Spleen (tissue), 11 donors: ENCODE measurements around the gene RPL21. TPM values are rescaled to one million over a fixed set of nuclear protein-coding genes. Genes with fewer than 3 reads are reported as not detected.

Experiments used
- DNase-seq: peaks from one replicate; pipeline ENCODE4 v3.0.0-alpha.2; 2020
- H3K27ac ChIP-seq, 8 donors: fragments of 200-600 bp; sonication (generic) in 7 of 8; 1 replicate in 4 of 8; 2 replicates in 4 of 8; pipeline versions ENCODE4 v1.5.0 to v1.8.0; 2016 to 2021; ENCODE audit warnings: inconsistent platforms in 4 of 8, mild to moderate bottlenecking in 4 of 8, moderate library complexity in 1 of 8
- H3K27me3 ChIP-seq, 7 donors: fragments of 200-600 bp; sonication (generic) in 6 of 7; replicated peaks in 1 of 7; 1 replicate in 4 of 7; 2 replicates in 3 of 7; pipeline versions ENCODE4 v1.5.0 to v1.8.0; 2016 to 2021; ENCODE audit warnings: inconsistent platforms in 3 of 7, mild to moderate bottlenecking in 1 of 7
- H3K36me3 ChIP-seq, 6 donors: fragments of 200-600 bp; sonication (generic) in 5 of 6; 1 replicate in 4 of 6; 2 replicates in 2 of 6; pipeline versions ENCODE4 v1.5.0 to v1.8.0; 2016 to 2021; ENCODE audit warnings: inconsistent platforms in 2 of 6
- H3K4me1 ChIP-seq, 6 donors: fragments of 200-600 bp; sonication (generic) in 5 of 6; 1 replicate in 3 of 6; 2 replicates in 3 of 6; pipeline versions ENCODE4 v1.5.0 to v1.8.0; 2016 to 2021; ENCODE audit warnings: inconsistent platforms in 3 of 6
- H3K4me3 ChIP-seq, 8 donors: fragments of 200-600 bp; sonication (generic) in 7 of 8; 1 replicate in 4 of 8; 2 replicates in 4 of 8; pipeline versions ENCODE4 v1.5.0 to v1.8.0; 2016 to 2021; ENCODE audit warnings: inconsistent platforms in 4 of 8, mild to moderate bottlenecking in 4 of 8, moderate library complexity in 2 of 8
- H3K9me3 ChIP-seq, 8 donors: fragments of 200-600 bp; sonication (generic) in 7 of 8; 1 replicate in 4 of 8; 2 replicates in 4 of 8; pipeline versions ENCODE4 v1.5.0 to v1.8.0; 2016 to 2021; ENCODE audit warnings: inconsistent platforms in 4 of 8
- POLR2A ChIP-seq, 3 donors: fragments of 450-650 bp; IDR thresholded peaks; one replicate each; pipeline ENCODE4 v1.5.1; 2017; ENCODE audit warnings: antibody characterized with exemption in 3 of 3, mild to moderate bottlenecking in 1 of 3
- POLR2AphosphoS5 ChIP-seq, 3 donors: sonication (generic); formaldehyde crosslinking; IDR thresholded peaks; one replicate each; pipeline ENCODE4 v1.5.1; 2017; ENCODE audit warnings: antibody characterized with exemption in 3 of 3
- WGBS, 5 donors: extraction: QIAGEN DNeasy Blood & Tissue Kit in 3 of 5; methylation state at CpG; one replicate each; pipeline versions ENCODE4 v1.1.5 to v1.1.7; 2013 to 2018; 5-methylcytosine and 5-hydroxymethylcytosine counted together
- intact Hi-C: fragments of 100-400 bp; cut with DNase I; formaldehyde crosslinking; loops from one replicate; pipeline ENCODE4 v1.15.0; 2023; ENCODE audit warnings: low total_unique reads
- polyA plus RNA-seq, 3 donors: library from polyadenylated mRNA; stranded (reverse); fragments of 200-250 nt; gene quantifications; one replicate each; pipeline ENCODE4 v1.2.1, GENCODE V29; 2013
- total RNA-seq, 7 donors: library from RNA; depleted of rRNA in 3 of 7; stranded (reverse); fragments of >200 nt in 3 of 7; fragmentation: NEBNext Ultra II Directional in 4 of 7; extraction: Animal tissue kit (Norgen Biotek cat#: 25700) in 4 of 7; gene quantifications; one replicate each; pipeline versions ENCODE4 v1.1.0 to v1.2.1, GENCODE V29; 2016 to 2021
- TF ChIP-seq, protein P1 (sequence below), 11 experiments: fragments of 200-600 bp in 7 of 11; fragments of 450-650 bp in 4 of 11; sonication (generic) in 4 of 11; IDR thresholded peaks in 8 of 11; conservative IDR thresholded peaks in 3 of 11; 1 replicate in 7 of 11; 2 replicates in 4 of 11; pipeline versions ENCODE4 v1.4.0 to v1.8.0; 2016 to 2021; ENCODE audit warnings: antibody characterized with exemption in 11 of 11, inconsistent platforms in 4 of 11, mild to moderate bottlenecking in 1 of 11
- donor health status: healthy with polysubstance abuse.
- donor health status: DM: no; HTN: no; CAD: no; lungs with moderate emphysema.
- donor health status: DM: no; HTN: no; CAD: no.
- donor health status: Bipolar disorder and iron deficiency.
- donor health status: healthy.
- donor health status: DM: no; HTN: no; CAD: no.
- donor health status: DM: yes; HTN: yes; CAD: no.

The RPL21 gene
- total and polyA plus RNA-seq, 10 donors, result 876 to 2,187 (median 1,134) TPM

DNA sequence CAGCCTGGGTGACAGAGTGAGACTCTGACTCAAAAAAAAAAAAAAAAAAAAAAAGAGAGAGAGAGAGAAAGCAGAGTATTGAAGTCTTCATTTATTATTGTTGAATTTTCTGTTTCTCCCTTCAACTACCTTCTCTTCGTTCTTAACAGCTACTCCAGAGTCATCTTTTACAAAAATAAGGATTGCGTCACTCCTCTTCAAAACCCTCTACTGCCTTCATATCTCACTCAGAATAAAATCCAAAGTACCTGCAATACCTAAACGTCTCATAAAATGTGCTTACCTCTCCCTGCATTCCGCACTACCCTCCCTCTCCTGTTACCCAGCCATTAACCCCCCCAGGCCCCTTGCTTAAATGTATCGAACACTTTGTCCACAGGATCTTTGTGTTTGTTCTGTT lies 17.4 kb upstream of the RPL21 start:
- no peak for DNase-seq
- peaks cover 0 to 5% (median 0%) of the 10 kb centered on the region in 7 donors for H3K27me3 ChIP-seq
- no peaks in the 10 kb centered on the region for H3K36me3 ChIP-seq
- no peaks in the 10 kb centered on the region for H3K4me1 ChIP-seq
- no peak for TF ChIP-seq POLR2AphosphoS5 (IDR thresholded peaks at IDR 0.05)
- TF ChIP-seq, protein P1, sequence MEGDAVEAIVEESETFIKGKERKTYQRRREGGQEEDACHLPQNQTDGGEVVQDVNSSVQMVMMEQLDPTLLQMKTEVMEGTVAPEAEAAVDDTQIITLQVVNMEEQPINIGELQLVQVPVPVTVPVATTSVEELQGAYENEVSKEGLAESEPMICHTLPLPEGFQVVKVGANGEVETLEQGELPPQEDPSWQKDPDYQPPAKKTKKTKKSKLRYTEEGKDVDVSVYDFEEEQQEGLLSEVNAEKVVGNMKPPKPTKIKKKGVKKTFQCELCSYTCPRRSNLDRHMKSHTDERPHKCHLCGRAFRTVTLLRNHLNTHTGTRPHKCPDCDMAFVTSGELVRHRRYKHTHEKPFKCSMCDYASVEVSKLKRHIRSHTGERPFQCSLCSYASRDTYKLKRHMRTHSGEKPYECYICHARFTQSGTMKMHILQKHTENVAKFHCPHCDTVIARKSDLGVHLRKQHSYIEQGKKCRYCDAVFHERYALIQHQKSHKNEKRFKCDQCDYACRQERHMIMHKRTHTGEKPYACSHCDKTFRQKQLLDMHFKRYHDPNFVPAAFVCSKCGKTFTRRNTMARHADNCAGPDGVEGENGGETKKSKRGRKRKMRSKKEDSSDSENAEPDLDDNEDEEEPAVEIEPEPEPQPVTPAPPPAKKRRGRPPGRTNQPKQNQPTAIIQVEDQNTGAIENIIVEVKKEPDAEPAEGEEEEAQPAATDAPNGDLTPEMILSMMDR (IDR thresholded peaks at IDR 0.05 in 8 of 11, conservative IDR thresholded peaks at IDR 0.05 in 3 of 11), result no peak
- TF ChIP-seq POLR2A (IDR thresholded peaks at IDR 0.05), result no peak
- no peak overlapping the region for H3K27ac ChIP-seq
- intact Hi-C loops, result no loop called here
- no peak overlapping the region for H3K4me3 ChIP-seq
- 86 to 95% (median 92%) methylated on average over 5 of the region's 5 CpGs for WGBS, 5 donors
- peaks cover 0 to 20% (median 13%) of the 10 kb centered on the region in 8 donors for H3K9me3 ChIP-seq

DNA sequence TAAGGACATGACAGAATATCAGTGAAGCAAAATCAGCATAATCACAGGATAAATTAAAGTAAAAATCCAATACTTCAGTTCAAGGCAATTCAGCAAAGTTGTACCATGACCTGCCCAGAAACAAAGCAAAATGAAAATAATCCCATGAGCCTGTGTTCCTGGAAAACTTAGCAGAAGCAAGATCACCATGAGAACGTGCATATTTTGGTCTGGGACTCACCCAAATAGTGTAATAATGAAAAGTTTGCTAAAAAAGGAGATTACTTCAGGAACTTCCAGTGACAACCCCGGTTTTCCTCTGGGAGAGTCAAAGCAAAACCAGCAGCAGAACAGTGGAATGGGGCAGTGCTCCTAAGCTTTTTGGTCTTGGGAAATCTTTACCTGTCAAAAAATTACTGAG lies 14.9 kb upstream of the RPL21 start:
- WGBS, 5 donors, result 67 to 77% (median 71%) methylated on average over 2 of the region's 2 CpGs
- H3K4me1 ChIP-seq, result no peaks in the 10 kb centered on the region
- TF ChIP-seq POLR2AphosphoS5 (IDR thresholded peaks at IDR 0.05) (no peak), POLR2A (IDR thresholded peaks at IDR 0.05) (no peak)
- TF ChIP-seq, protein P1 (IDR thresholded peaks at IDR 0.05 in 8 of 11, conservative IDR thresholded peaks at IDR 0.05 in 3 of 11), result no peak
- H3K4me3 ChIP-seq, result no peak overlapping the region
- no peaks in the 10 kb centered on the region for H3K27me3 ChIP-seq
- no peak overlapping the region for H3K27ac ChIP-seq
- intact Hi-C loops, result no loop called here
- H3K36me3 ChIP-seq, result no peaks in the 10 kb centered on the region
- peaks cover 0 to 12% (median 10%) of the 10 kb centered on the region in 8 donors for H3K9me3 ChIP-seq
- DNase-seq, result no peak

DNA sequence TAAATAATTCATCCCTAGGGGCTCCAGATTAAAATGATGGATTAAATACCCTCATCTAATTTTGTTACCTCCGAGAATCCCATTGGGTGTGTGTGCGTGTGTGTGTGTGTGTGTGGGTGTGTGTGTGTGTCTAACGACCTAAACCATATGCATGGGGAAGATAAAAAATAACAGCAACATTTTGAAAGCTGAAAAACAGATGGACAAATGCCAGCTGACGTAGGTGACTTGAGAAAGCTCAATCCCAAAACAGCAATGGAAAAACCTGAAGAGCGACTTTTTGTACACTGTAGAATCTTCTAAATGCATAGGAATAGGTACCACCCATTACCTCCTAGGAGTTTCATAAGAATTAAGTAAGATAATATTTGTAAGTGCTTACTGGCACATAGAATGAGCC lies 8.7 kb upstream of the RPL21 start:
- WGBS, 5 donors, result 86 to 93% (median 92%) methylated on average over 5 of the region's 5 CpGs
- TF ChIP-seq, protein P1 (IDR thresholded peaks at IDR 0.05 in 8 of 11, conservative IDR thresholded peaks at IDR 0.05 in 3 of 11), result no peak
- TF ChIP-seq POLR2A (IDR thresholded peaks at IDR 0.05) (no peak), POLR2AphosphoS5 (IDR thresholded peaks at IDR 0.05) (no peak)
- DNase-seq, result no peak
- Histone ChIP-seq H3K36me3 (no peaks in the 10 kb centered on the region), H3K4me3 (no peak overlapping the region), H3K4me1 (peaks cover 0 to 8% (median 0%) of the 10 kb centered on the region in 6 donors), H3K27ac (no peak overlapping the region), H3K27me3 (no peaks in the 10 kb centered on the region), H3K9me3 (no peaks in the 10 kb centered on the region)
- intact Hi-C loops, result no loop called here

- TF ChIP-seq, protein P1 (IDR thresholded peaks at IDR 0.05 in 8 of 11, conservative IDR thresholded peaks at IDR 0.05 in 3 of 11), result no peak
- no peak for TF ChIP-seq POLR2AphosphoS5 (IDR thresholded peaks at IDR 0.05)
- TF ChIP-seq POLR2A (IDR thresholded peaks at IDR 0.05), result no peak
- Histone ChIP-seq H3K27ac (no peak overlapping the region), H3K4me3 (no peak overlapping the region), H3K4me1 (peaks cover 2 to 24% (median 9%) of the 10 kb centered on the region in 6 donors), H3K36me3 (peaks cover 0 to 3% (median 0%) of the 10 kb centered on the region in 6 donors), H3K27me3 (no peaks in the 10 kb centered on the region), H3K9me3 (no peaks in the 10 kb centered on the region)
- no peak for DNase-seq
- intact Hi-C loops, result loop anchor here (5.0 kb wide), 1 partner anchor 78 kb away; no protein-coding TSS in a partner anchor
- 89 to 95% (median 93%) methylated on average over 7 of the region's 7 CpGs for WGBS, 5 donors
These were observed 5.7 kb upstream of the RPL21 start for GRCh38 chr13:27245610-27246009.
